Epithelial cell of prostate (primary cell): ENCODE data around the gene SLC22A5.
"Not testable (repeated sequence)": the region's sequence is repeated elsewhere in the genome, so short reads cannot be mapped to it uniquely, and the experiment has no call there.

Experiments used
- DNase-seq: peaks from one replicate; pipeline ENCODE4 v3.0.0-alpha.2; 2011; ENCODE audit warnings: low read depth, low spot score
- H3K27ac ChIP-seq: fragments of 450-650 bp; 2 replicates; pipeline ENCODE4 v1.5.1; 2017; ENCODE audit warnings: mild to moderate bottlenecking

The SLC22A5 gene

GRCh38 chr5:132438267-132438645, 68.7 kb downstream of the SLC22A5 start:
- H3K27ac ChIP-seq = not testable (repeated sequence)

DNA sequence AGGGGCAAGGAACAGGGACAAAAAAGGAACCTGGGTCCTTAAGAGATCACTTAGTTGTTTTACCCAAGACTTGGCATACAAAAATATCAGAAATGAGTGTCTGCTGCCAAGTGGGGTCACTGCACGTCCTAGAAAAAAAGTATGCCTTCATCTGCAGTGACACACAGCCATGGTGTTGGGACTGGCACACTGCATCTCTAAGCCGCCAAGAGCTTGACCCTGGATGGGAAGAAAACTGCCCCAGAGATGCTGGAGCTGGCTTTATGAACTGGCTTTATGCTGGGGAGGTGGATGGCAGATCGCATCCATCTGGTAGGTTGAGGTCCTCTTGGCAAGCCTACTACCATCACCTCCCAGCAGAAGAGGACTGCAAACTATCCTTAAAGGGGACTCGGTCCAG, 69.4 kb downstream of the SLC22A5 start:
- no peak for DNase-seq
- peak overlapping the region; percentile 35 for H3K27ac ChIP-seq

More at GRCh38 chr5:132438267-132438645, 68.7 kb downstream of the SLC22A5 start:
- not testable (repeated sequence) for DNase-seq

DNA sequence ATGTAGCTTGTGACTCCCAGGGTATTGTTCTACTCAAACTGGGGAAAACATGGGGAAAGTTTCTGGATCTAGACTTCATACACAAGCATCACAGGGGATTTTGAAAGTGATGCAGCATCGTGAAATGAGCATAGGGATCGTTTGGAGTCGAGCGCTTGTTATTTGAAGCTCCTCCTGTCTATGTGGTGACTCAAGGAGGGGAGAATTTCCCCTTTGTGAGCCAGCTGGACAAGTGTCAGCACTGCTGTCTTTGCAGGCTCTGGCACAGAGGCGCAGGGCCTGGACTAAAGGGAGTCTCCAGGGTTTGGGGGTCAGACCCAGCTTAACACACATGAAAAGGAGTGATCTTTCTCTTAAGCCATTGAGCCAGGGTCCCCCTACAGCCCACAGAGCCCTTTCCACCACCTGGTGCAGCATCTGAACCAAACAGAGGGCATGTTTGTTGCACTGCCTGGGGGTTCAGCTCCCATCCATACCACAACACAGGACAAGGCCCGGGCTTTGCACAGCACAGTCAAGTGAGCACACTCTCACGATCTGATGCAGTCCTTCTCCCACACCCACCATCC, 70.1 kb downstream of the SLC22A5 start:
- peak overlapping the region; percentile 35 for H3K27ac ChIP-seq
- DNase-seq = no peak

- no peak overlapping the region for H3K27ac ChIP-seq
- DNase-seq = no peak
Measured at GRCh38 chr5:132444061-132444460, 74.6 kb downstream of the SLC22A5 start.
